T1000 (cell line): ENCODE results near the gene GNE.
"Not testable (repeated sequence)": the region's sequence is repeated elsewhere in the genome, so short reads cannot be mapped to it uniquely, and the experiment has no call there.

ENCODE experiments used
- DNase-seq: peaks from one replicate; lab custom pipeline; 2025; ENCODE audit warnings: mixed read lengths; lab: John Stamatoyannopoulos, UW

GNE gene

GRCh38 chr9:36208521-36209253 lies 49.6 kb downstream of the GNE start:
- no peak for DNase-seq

DNA sequence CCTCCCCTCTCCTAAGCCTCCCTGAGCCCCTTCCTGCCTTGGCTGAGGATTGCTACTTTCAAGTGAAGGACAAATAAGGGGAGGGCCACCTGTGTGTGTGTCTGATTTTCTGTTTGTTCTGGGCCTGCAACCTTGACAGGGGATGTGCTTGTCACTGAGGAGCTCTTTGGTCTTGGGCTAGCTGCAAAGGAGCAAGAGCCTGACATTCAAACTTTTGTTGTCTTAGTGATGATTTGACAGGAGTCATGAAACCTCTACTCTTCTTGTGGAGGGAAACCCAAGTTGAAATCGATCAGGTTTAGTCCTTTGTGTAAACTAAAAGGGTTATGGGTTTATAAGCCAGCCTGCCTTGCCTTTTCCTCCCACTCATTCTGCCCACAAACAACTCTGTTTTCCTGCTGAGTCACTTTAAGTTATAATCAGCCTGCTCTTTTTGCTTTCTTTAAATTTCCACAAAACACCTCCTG lies 50.7 kb downstream of the GNE start:
- no peak for DNase-seq

- DNase-seq = no peak
These were observed 51.2 kb downstream of the GNE start for GRCh38 chr9:36207016-36207415.

DNA sequence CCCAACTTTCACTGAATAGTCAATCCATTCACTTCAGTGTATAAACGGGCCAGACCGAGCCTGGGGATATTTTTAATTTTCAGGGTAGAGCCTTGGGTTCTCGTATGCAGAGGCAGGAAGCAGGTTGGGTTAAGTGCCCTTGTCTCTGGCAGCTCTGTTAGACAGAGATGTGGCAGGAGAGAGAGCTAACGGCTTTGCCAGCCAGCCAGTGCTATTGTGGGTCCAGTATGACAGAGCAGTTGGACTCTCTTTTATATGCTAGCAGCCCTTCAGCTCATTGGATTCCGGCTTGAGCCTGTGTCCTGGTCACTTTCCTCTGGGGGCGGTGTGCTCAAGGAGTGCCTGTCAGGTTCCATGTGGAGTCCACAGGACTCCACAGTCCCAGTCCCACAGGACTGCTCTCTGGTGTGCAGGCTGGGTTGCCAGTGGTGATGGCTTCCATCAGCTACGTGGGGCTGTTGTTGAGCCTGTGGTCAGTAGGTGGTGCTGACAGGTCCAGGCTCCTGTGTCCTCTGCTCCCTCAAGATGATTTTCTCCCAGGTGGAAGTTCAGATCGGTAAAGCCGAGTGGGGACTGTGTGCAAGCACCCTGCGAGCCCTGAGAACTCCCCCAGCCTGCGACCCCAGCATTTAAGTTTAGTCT lies 53.2 kb downstream of the GNE start:
- DNase-seq = no peak

- DNase-seq = no peak
These were observed 63.8 kb downstream of the GNE start for GRCh38 chr9:36194326-36195000.

- DNase-seq = no peak
These were observed 65.2 kb downstream of the GNE start for GRCh38 chr9:36193023-36193422.

DNA sequence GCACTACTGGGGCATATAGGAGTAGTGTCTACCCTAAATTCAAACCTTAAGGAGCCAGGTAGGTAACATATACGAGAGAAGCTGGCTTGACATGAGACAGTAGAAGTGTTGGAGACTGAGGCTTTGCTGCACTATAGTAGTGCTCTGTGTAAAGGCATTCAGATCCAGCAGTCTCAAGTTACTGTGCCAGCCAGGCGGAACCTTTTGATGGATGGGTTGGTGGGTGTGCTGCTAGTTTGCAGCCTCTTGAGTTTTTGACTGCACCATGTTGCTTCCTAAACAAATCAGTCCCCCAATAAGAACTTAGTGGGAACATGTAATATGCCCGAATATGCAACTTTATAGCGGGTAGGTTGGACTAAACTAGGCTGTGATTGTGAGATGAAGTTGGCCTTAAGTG lies 66.1 kb downstream of the GNE start:
- no peak for DNase-seq

DNA sequence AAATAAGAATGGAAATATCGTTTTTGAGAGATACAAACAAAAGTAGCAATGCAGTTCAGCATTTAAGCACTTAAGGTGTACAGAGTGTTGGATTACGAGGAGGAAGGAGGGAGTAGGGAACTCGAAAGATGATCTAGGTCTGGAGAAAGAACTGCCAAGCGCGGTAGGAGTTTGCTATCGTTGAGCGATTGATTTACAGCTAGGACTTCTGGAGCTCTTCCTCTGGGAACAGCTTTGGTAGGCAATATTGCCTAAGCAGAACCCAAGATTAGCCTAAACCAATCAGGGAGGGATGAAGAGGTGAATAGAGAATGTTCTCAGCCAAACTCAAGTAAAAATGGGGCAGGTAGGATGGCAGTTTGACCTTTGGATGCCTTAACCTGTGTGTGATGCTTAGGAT lies 66.6 kb downstream of the GNE start:
- DNase-seq = no peak

- no peak for DNase-seq
These were observed 67.0 kb downstream of the GNE start for GRCh38 chr9:36191290-36191645.

- peak; percentile 90 for DNase-seq
These were observed 67.6 kb downstream of the GNE start, which contains the start of gene CLTA for GRCh38 chr9:36190388-36191289. TSS of gene CLTA (plus strand) at chr9:36190921. CDS start at chr9:36191057, 136 bp downstream.

- DNase-seq = no peak
These were observed 68.3 kb downstream of the GNE start for GRCh38 chr9:36189976-36190375.

DNA sequence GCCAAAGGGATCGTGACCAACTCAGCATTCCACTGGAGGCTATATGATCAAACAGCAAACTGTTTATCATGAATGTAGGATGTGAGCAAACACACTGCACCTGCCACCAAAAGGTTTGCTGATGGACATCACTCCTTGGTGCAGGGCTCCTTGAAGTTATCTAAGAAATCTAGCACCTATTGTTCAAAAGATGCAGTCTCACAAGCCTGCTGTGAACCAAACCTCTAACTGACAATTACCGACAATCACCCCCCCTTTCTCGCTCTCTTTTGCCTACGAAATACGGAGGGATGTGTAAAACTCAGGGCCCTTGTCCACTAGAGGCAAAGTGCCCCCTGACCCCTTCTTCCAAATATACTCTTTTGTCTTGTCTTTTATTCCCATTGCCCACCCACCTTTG lies 70.0 kb downstream of the GNE start:
- DNase-seq = no peak

DNA sequence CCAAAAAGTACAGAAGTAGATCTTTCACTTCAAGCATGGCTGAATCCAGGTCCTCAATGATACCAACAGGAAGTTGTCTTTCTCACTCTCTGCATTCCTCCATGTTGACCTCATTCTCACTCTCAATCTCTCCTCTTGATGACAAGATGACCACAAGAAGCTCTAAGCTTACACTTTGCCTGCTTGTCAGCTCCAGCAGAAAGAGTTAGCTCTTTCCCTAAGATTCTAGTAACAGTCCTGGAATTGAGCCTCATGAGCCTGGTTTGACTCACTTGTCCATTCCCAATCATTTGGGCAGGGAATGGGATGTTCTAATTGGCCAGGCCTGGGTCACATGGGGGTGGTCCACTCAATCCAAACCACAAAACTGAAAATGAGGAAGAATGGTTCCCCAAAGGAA lies 70.8 kb downstream of the GNE start:
- DNase-seq = no peak

GRCh38 chr9:36180243-36180642 lies 78.0 kb downstream of the GNE start:
- DNase-seq = not testable (repeated sequence)

GRCh38 chr9:36177571-36177970 lies 80.7 kb downstream of the GNE start:
- no peak for DNase-seq

- not testable (repeated sequence) for DNase-seq
These were observed 81.8 kb downstream of the GNE start for GRCh38 chr9:36176496-36176895.

DNA sequence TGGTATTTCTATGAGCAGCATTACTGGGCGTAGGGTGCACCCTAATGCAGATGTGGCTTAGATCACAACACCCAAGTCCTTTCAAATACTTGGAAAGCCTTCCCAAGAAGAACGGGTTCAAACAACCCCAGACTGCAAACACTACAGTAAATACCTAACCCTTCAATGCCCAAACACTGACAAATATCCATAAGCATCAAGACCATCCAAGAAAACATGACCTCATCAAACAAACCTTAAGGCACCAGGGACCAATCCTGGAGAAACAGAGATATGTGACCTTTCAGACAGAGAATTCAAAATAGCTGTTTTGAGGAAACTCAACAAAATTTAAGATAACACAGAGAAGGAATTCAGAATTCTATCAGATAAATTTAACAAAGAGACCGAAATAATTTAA lies 83.0 kb downstream of the GNE start:
- DNase-seq = not testable (repeated sequence)

DNA sequence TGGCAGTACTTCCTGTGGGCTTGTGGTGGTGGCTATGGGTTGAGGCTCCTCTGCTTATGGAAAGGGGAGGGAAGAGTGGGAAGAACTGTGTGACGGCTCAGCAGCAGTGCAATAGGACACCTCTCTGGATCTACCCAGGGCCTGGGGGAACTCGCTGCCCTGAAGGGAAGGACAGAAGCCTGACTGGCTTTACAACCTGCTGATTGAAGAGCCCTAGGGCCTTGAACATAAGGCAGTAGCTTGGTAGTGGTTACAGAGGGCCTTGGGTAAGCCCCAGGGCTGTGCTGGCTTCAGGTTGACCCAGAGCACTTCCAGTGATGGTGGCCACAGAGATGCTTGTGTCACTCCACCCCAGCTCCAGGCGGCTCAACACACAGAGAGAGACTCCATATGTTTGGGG lies 83.5 kb downstream of the GNE start:
- DNase-seq = no peak

DNA sequence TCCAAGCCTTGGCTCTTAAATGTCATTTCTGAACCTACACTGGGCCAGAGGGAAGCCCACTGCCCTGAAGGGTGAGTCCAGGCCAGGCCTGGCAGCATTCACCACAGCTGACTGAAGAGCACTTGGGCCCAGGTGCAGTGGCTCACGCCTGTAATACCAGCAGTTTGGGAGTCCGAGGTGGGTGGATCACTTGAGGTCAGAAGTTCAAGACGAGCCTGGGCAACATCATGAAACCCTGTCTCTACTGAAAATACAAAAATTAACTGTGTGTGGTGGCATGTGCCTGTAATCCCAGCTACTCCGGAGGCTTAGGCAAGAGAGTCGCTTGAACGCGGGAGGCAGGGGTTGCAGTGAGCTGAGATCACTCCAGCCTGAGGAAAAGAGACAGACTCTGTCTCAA lies 84.0 kb downstream of the GNE start:
- DNase-seq = no peak

GRCh38 chr9:36173861-36174260 lies 84.4 kb downstream of the GNE start:
- no peak for DNase-seq

DNA sequence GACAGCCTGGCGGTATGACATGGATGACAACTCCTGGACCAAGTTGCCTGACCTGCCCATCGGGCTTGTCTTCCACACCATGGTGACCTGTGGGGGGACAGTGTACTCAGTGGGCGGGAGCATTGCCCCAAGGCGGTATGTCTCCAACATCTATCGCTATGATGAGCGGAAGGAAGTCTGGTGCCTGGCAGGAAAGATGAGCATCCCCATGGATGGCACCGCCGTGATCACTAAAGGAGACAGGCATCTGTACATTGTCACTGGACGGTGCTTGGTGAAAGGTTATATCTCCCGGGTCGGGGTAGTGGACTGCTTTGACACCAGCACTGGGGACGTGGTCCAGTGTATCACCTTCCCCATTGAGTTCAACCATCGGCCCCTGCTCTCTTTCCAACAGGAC lies 87.7 kb downstream of the GNE start:
- DNase-seq = no peak

- no peak for DNase-seq
These were observed 88.5 kb downstream of the GNE start for GRCh38 chr9:36169708-36170107.
